Dendritic cell treated with granulocyte-macrophage colony-stimulating factor and Interleukin-4, amounts not matched to agents 40 ng/mL and 50 ng/mL, for 4 days (primary cell): ENCODE results near the gene SMKR1.
"Not testable (repeated sequence)": the region's sequence is repeated elsewhere in the genome, so short reads cannot be mapped to it uniquely, and the experiment has no call there.

Experiments
- H3K27ac Mint-ChIP-seq: one replicate; pipeline ENCODE4 v1.8.0; 2022; ENCODE audit warnings: mild to moderate bottlenecking, mixed read lengths
- H3K27me3 Mint-ChIP-seq: one replicate; pipeline ENCODE4 v1.8.0; 2022; ENCODE audit warnings: mild to moderate bottlenecking, mixed read lengths
- H3K36me3 Mint-ChIP-seq: one replicate; pipeline ENCODE4 v1.8.0; 2022; ENCODE audit warnings: low read depth, mixed read lengths
- H3K4me1 Mint-ChIP-seq: one replicate; pipeline ENCODE4 v1.8.0; 2022; ENCODE audit warnings: low read depth, mixed read lengths
- H3K4me3 Mint-ChIP-seq: one replicate; pipeline ENCODE4 v1.8.0; 2022; ENCODE audit warnings: mild to moderate bottlenecking, moderate library complexity, mixed read lengths
- H3K9me3 Mint-ChIP-seq: one replicate; pipeline ENCODE4 v1.8.0; 2022; ENCODE audit warnings: mixed read lengths
- intact Hi-C: fragments of 100-400 bp; cut with micrococcal nuclease; formaldehyde crosslinking; loops from one replicate; pipeline ENCODE4 v1.15.0; 2022

SMKR1 gene

DNA sequence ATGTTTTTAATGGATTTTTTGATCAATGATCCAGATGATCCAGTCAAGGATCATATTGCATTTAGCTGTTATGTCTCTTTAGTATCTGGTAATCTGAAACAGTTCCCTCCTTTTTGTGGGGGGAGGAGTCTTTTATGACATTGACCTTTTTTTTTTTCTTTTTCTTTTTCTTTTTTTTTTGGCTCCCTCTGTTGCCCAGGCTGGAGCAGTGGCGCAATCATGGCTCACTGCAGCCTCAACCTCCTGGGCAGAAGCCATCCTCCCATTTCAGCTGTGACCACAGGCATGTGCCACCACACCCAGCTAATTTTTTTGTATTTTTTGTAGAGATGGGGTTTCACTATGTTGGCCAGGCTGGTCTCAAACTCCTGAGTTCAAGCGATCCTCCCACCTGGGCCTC, 22.1 kb downstream of the SMKR1 start:
- Mint-ChIP-seq H3K27me3 (peaks cover 20% of the 10 kb centered on the region), H3K4me1 (peaks cover 13% of the 10 kb centered on the region)
- H3K27ac Mint-ChIP-seq, H3K4me3 Mint-ChIP-seq, H3K36me3 Mint-ChIP-seq, intact Hi-C loops, H3K9me3 Mint-ChIP-seq: not testable (repeated sequence)

GRCh38 chr7:129525225-129525862, 23.0 kb downstream of the SMKR1 start:
- intact Hi-C loops: no loop called here
- peak overlapping the region; percentile 10 for H3K27ac Mint-ChIP-seq
- no peaks in the 10 kb centered on the region for H3K36me3 Mint-ChIP-seq

DNA sequence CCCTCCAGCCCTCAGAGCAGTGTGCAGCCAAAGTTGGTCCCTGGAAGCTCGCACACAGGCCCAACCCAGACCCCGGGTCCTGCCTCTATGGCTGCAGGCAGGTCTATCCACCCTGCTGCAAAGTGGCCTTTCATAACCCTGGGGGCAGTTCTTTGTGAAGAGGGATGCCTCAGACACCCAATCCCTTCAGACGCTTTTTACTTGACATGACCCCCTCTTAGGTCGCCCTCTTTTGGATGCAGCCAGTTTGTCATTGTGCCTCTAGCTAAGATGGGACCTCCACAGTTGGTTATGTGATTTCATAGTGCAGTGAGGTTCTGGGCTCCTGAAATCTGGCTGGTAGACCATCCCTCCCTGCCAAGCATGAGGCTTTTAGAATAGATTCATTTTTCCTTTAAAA, 27.3 kb downstream of the SMKR1 start:
- H3K4me1 Mint-ChIP-seq: peaks cover 18% of the 10 kb centered on the region
- H3K36me3 Mint-ChIP-seq: no peaks in the 10 kb centered on the region
- no peaks in the 10 kb centered on the region for H3K9me3 Mint-ChIP-seq
- intact Hi-C loops: no loop called here
- H3K4me3 Mint-ChIP-seq: no peak overlapping the region
- H3K27ac Mint-ChIP-seq: no peak overlapping the region
- no peaks in the 10 kb centered on the region for H3K27me3 Mint-ChIP-seq

More at GRCh38 chr7:129525225-129525862, 23.0 kb downstream of the SMKR1 start:
- no peaks in the 10 kb centered on the region for H3K9me3 Mint-ChIP-seq
- peaks cover 17% of the 10 kb centered on the region for H3K27me3 Mint-ChIP-seq
- H3K4me3 Mint-ChIP-seq: no peak overlapping the region
- H3K4me1 Mint-ChIP-seq: peaks cover 13% of the 10 kb centered on the region

DNA sequence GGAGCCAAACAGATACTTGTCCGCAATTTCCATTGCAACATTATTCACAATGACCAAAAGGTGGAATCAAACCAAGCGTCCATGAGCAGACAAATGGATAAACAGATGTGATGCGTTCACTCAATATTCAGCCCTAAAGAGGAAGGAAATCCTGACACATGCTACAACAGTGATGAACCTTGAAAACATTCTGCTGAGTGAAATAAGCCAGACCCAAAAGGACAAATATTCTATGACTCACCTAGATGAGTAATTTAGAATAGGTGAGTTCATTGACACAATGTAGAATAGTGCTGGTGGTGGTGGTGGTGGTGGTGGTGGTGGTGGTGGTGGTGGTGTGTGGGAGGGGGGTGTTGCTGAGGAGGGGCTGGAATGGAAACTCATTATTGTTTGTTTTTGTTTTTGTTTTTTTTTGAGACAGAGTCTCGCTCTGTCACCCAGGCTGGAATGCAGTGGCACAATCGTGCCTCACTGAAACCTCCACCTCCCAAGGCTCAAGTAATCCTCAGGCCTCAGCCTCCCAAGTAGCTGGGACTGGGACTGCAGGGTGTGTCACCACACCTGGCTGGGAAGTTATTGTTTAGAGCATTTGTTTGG, 28.6 kb downstream of the SMKR1 start:
- Mint-ChIP-seq H3K9me3 (no peaks in the 10 kb centered on the region), H3K27me3 (no peaks in the 10 kb centered on the region), H3K36me3 (no peaks in the 10 kb centered on the region), H3K4me3 (no peak overlapping the region), H3K4me1 (peaks cover 11% of the 10 kb centered on the region), H3K27ac (no peak overlapping the region)
- intact Hi-C loops: no loop called here

- no peak overlapping the region for H3K27ac Mint-ChIP-seq
- no peaks in the 10 kb centered on the region for H3K9me3 Mint-ChIP-seq
- H3K36me3 Mint-ChIP-seq: no peaks in the 10 kb centered on the region
- no peaks in the 10 kb centered on the region for H3K27me3 Mint-ChIP-seq
- intact Hi-C loops: no loop called here
- H3K4me3 Mint-ChIP-seq: no peak overlapping the region
- H3K4me1 Mint-ChIP-seq: peaks cover 19% of the 10 kb centered on the region
Observed at GRCh38 chr7:129531721-129532120, 29.4 kb downstream of the SMKR1 start.

DNA sequence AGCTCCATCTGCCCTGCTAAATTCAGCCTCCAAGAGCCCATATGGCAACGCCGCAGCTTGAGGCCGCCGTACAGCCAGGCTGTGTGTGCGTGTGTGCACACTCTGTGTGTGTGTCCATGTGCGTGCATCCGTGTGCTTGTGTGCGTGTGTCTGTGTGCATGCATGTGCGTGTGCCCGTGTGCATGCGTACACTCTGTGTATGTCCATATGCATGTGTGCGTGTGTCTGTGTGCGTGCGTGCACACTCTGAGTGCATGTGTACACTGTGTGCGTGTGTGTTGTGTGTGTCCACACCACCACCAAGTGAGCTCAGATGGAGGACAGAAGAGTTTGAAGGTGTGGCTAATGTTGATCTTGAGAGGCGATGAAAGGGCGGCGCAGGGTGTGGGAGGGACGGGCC, 30.0 kb downstream of the SMKR1 start:
- intact Hi-C loops: no loop called here
- H3K9me3 Mint-ChIP-seq: no peaks in the 10 kb centered on the region
- peaks cover 19% of the 10 kb centered on the region for H3K4me1 Mint-ChIP-seq
- H3K27ac Mint-ChIP-seq: no peak overlapping the region
- H3K36me3 Mint-ChIP-seq: no peaks in the 10 kb centered on the region
- no peak overlapping the region for H3K4me3 Mint-ChIP-seq
- no peaks in the 10 kb centered on the region for H3K27me3 Mint-ChIP-seq

DNA sequence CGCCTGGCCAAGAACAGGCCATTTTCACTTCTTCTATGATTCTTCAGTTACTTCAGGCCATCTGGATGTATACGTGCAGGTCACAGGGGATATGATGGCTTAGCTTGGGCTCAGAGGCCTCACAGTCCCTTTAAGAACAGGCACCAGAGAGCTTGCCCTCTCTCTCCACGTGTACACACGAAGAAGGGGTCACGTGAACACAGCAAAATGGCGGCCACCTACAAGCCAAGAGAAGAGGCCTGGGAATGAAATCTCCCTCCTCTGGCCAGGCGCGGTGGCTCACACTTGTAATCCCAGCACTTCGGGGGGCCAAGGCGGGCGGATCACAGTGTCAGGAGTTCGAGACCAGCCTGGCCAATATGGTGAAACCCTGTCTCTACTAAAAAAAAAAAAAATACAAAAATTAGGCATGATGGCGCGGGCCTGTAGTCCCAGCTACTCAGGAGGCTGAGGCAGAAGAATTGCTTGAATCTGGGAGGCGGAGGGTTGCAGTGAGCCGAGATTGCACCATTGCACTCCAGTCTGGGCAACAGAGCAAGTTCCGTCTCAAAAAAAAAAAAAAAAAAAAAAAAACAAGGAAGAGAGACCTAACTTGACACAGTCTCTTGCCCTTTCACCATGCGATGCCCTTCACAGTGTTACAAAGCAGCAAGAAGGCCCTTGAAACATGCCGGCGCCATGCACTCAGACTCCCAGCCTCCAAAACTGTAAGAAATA, 32.4 kb downstream of the SMKR1 start:
- H3K27me3 Mint-ChIP-seq, H3K4me3 Mint-ChIP-seq, intact Hi-C loops, H3K36me3 Mint-ChIP-seq, H3K27ac Mint-ChIP-seq, H3K9me3 Mint-ChIP-seq: not testable (repeated sequence)
- H3K4me1 Mint-ChIP-seq: peaks cover 19% of the 10 kb centered on the region

DNA sequence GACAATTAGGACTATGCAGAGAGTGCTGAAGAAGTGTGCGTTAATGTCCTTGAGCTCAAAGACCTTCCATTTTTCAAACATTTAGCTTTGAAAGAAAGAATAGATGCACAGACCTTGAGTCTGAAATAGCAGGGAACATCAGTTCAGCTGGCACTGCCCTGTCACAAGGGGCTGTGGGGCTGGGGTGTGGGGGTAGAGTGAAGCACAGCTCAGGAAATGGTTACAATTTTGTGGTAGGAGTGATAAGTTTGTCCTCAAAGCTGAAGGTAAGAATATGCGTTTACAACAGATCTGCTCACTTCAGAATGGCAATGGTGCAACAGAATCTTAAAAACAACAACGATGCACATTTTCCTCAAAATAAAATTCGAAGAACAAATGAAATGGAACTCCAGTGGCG, 33.6 kb downstream of the SMKR1 start:
- no peak overlapping the region for H3K27ac Mint-ChIP-seq
- no peaks in the 10 kb centered on the region for H3K27me3 Mint-ChIP-seq
- H3K4me3 Mint-ChIP-seq: no peak overlapping the region
- no peaks in the 10 kb centered on the region for H3K36me3 Mint-ChIP-seq
- intact Hi-C loops: no loop called here
- no peaks in the 10 kb centered on the region for H3K9me3 Mint-ChIP-seq
- H3K4me1 Mint-ChIP-seq: peaks cover 19% of the 10 kb centered on the region

DNA sequence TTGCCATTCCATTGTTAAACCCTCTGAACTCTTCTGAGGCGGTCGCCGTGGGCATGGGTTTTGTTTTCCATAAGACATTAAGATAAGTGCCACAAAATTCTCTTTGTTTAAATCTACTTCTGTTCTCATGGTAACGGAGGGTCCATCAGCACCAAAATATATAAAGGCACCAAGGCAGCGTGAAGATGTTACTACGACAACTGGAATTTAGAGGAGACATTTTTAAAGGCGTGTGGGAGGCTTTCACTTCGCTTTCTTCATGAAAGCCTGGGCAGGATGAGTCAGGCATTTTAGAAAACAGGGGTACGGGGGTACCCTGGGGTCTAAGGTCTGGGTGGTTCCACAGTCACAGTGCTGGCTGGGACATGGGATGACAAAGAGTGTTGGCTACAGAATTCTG, 34.0 kb downstream of the SMKR1 start:
- intact Hi-C loops: no loop called here
- H3K4me1 Mint-ChIP-seq: peaks cover 19% of the 10 kb centered on the region
- H3K36me3 Mint-ChIP-seq: no peaks in the 10 kb centered on the region
- H3K27me3 Mint-ChIP-seq: no peaks in the 10 kb centered on the region
- no peaks in the 10 kb centered on the region for H3K9me3 Mint-ChIP-seq
- H3K4me3 Mint-ChIP-seq: no peak overlapping the region
- no peak overlapping the region for H3K27ac Mint-ChIP-seq

- H3K4me3 Mint-ChIP-seq: no peak overlapping the region
- H3K27ac Mint-ChIP-seq: no peak overlapping the region
- no peaks in the 10 kb centered on the region for H3K36me3 Mint-ChIP-seq
- H3K27me3 Mint-ChIP-seq: peaks cover 8% of the 10 kb centered on the region
- H3K4me1 Mint-ChIP-seq: peaks cover 18% of the 10 kb centered on the region
- intact Hi-C loops: no loop called here
- no peaks in the 10 kb centered on the region for H3K9me3 Mint-ChIP-seq
Observed at GRCh38 chr7:129538790-129539189, 36.5 kb downstream of the SMKR1 start.

GRCh38 chr7:129540340-129540739, 38.0 kb downstream of the SMKR1 start:
- intact Hi-C loops: no loop called here
- Mint-ChIP-seq H3K27me3 (peaks cover 9% of the 10 kb centered on the region), H3K36me3 (no peaks in the 10 kb centered on the region), H3K4me1 (peaks cover 9% of the 10 kb centered on the region), H3K9me3 (no peaks in the 10 kb centered on the region), H3K27ac (no peak overlapping the region), H3K4me3 (no peak overlapping the region)

DNA sequence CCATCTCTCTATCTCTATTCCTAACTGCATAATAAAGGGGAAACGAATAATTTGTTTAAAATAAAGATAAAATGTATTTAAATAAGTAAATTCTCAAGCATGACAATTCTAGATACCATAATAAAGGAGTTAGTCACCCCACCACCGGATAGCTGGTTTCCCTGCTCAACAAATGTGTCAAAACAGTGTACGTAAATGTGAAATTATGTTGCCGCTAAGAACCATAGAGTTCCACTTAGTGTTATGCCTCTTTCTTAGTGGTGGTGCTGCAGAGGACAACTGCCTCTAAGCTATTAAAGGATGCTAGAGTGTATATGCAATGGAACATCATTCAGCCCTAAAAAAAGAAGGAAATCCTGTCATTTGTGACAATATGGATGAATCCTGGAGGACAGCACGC, 42.4 kb downstream of the SMKR1 start:
- H3K36me3 Mint-ChIP-seq: no peaks in the 10 kb centered on the region
- peaks cover 9% of the 10 kb centered on the region for H3K27me3 Mint-ChIP-seq
- no peaks in the 10 kb centered on the region for H3K9me3 Mint-ChIP-seq
- H3K4me3 Mint-ChIP-seq: no peak overlapping the region
- intact Hi-C loops: no loop called here
- no peak overlapping the region for H3K27ac Mint-ChIP-seq
- H3K4me1 Mint-ChIP-seq: no peaks in the 10 kb centered on the region

- H3K4me1 Mint-ChIP-seq: peaks cover 5% of the 10 kb centered on the region
- intact Hi-C loops: no loop called here
- peaks cover 21% of the 10 kb centered on the region for H3K27me3 Mint-ChIP-seq
- no peaks in the 10 kb centered on the region for H3K9me3 Mint-ChIP-seq
- H3K4me3 Mint-ChIP-seq: no peak overlapping the region
- no peak overlapping the region for H3K27ac Mint-ChIP-seq
- no peaks in the 10 kb centered on the region for H3K36me3 Mint-ChIP-seq
Observed at GRCh38 chr7:129550693-129551360, 48.5 kb downstream of the SMKR1 start.

DNA sequence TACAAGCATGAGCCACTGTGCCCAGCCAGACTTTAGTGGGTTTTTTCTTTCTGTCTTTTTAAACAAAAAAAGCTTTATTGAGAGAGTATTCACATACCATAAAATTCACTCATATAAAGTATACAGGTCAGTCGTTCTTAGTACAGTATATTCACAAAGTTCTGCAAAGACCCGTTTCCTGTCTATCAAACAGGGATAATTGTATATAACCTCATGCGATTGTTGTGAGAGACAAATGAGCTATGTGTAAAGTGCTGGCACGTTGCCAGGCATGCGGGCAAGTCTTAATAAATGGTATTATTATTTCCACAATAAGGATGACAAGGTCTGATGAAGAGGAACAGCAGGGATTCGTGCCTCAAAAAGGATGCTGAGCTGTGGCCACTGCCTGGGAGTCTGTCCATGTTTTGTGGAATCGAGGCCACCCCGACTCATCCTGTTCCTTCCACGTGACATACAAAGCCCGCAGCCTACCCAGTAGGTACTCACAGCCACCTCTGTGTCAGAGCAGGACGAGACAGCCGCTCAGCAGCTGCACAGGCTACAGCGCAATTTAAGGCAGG, 51.6 kb downstream of the SMKR1 start:
- no peaks in the 10 kb centered on the region for H3K9me3 Mint-ChIP-seq
- H3K36me3 Mint-ChIP-seq: no peaks in the 10 kb centered on the region
- no peak overlapping the region for H3K4me3 Mint-ChIP-seq
- peaks cover 29% of the 10 kb centered on the region for H3K27me3 Mint-ChIP-seq
- H3K4me1 Mint-ChIP-seq: peaks cover 5% of the 10 kb centered on the region
- intact Hi-C loops: no loop called here
- H3K27ac Mint-ChIP-seq: no peak overlapping the region
